ENCODE results near the gene PHAF1.

GRCh38 chr16:67158637-67159600 lies 49.2 kb downstream of the PHAF1 start:
- no peak for TF ChIP-seq CTCF (IDR thresholded peaks at IDR 0.05)
- no peak for TF ChIP-seq POLR2AphosphoS5 (IDR thresholded peaks at IDR 0.05)
- no peak for TF ChIP-seq POLR2A (IDR thresholded peaks at IDR 0.05)
- TF ChIP-seq EP300 (IDR thresholded peaks at IDR 0.05) = no peak
